ENCODE results near the gene ADGRA1.
A peak's percentile ranks its signal among the peaks of the same experiment; 100 is the strongest.

ADGRA1 gene

GRCh38 chr10:133099571-133099970, 11.8 kb downstream of the ADGRA1 start:
- Histone ChIP-seq H3K4me1 (ENCODE audit: insufficient read depth, low read length) (no peaks in the 10 kb centered on the region), H3K79me2 (ENCODE audit: insufficient read depth, low read length) (no peaks in the 10 kb centered on the region), H3K9ac (ENCODE audit: low read depth, low read length) (no peak overlapping the region), H3K36me3 (ENCODE audit: insufficient read depth, low read length) (no peaks in the 10 kb centered on the region), H3K27ac (ENCODE audit: low read length) (no peak overlapping the region), H3K9me3 (ENCODE audit: insufficient read depth, low read length, severe bottlenecking) (no peaks in the 10 kb centered on the region), H2AFZ (ENCODE audit: low read depth, low read length) (no peak overlapping the region), H3K4me2 (ENCODE audit: insufficient read depth, low read length) (no peak overlapping the region), H3K4me3 (ENCODE audit: low read depth in 1 of 2, low read length in 2 of 2) (no peak overlapping the region), H3K27me3 (ENCODE audit: insufficient read depth, low read length, poor library complexity) (no peaks in the 10 kb centered on the region), H4K20me1 (ENCODE audit: insufficient read depth, low read length) (no peaks in the 10 kb centered on the region; the same call in 1 of the 2 replicates)
- ATAC-seq (ENCODE audit: insufficient read depth, low read depth) = no peak
- TF ChIP-seq CTCF (IDR thresholded peaks at IDR 0.05; ENCODE audit: borderline replicate concordance, extremely low read depth, low read length, poor library complexity, severe bottlenecking) (no peak), EZH2 (IDR thresholded peaks at IDR 0.05; ENCODE audit: borderline replicate concordance, low read depth, low read length, severe bottlenecking) (no peak)
- no peak for DNase-seq

- H2AFZ ChIP-seq (ENCODE audit: low read depth, low read length) = no peak overlapping the region
- no peaks in the 10 kb centered on the region for H3K79me2 ChIP-seq (ENCODE audit: insufficient read depth, low read length)
- H3K9me3 ChIP-seq (ENCODE audit: insufficient read depth, low read length, severe bottlenecking) = no peaks in the 10 kb centered on the region
- H3K27ac ChIP-seq (ENCODE audit: low read length) = no peak overlapping the region
- H3K27me3 ChIP-seq (ENCODE audit: insufficient read depth, low read length, poor library complexity) = no peaks in the 10 kb centered on the region
- no peak overlapping the region for H3K4me3 ChIP-seq (ENCODE audit: low read depth in 1 of 2, low read length in 2 of 2)
- DNase-seq (no peak), ATAC-seq (ENCODE audit: insufficient read depth, low read depth) (no peak)
- no peaks in the 10 kb centered on the region; the same call in 1 of the 2 replicates for H4K20me1 ChIP-seq (ENCODE audit: insufficient read depth, low read length)
- H3K4me2 ChIP-seq (ENCODE audit: insufficient read depth, low read length) = no peak overlapping the region
- no peaks in the 10 kb centered on the region for H3K4me1 ChIP-seq (ENCODE audit: insufficient read depth, low read length)
- H3K9ac ChIP-seq (ENCODE audit: low read depth, low read length) = no peak overlapping the region
- H3K36me3 ChIP-seq (ENCODE audit: insufficient read depth, low read length) = no peaks in the 10 kb centered on the region
- TF ChIP-seq EZH2 (IDR thresholded peaks at IDR 0.05; ENCODE audit: borderline replicate concordance, low read depth, low read length, severe bottlenecking) (no peak), CTCF (IDR thresholded peaks at IDR 0.05; ENCODE audit: borderline replicate concordance, extremely low read depth, low read length, poor library complexity, severe bottlenecking) (no peak)
These were observed 12.5 kb downstream of the ADGRA1 start for GRCh38 chr10:133100186-133100585.

GRCh38 chr10:133100706-133101415, 13.1 kb downstream of the ADGRA1 start:
- ATAC-seq (ENCODE audit: insufficient read depth, low read depth) (no peak), DNase-seq (peak; percentile 9)
- Histone ChIP-seq H3K9me3 (ENCODE audit: insufficient read depth, low read length, severe bottlenecking) (no peaks in the 10 kb centered on the region), H3K27me3 (ENCODE audit: insufficient read depth, low read length, poor library complexity) (no peaks in the 10 kb centered on the region), H4K20me1 (ENCODE audit: insufficient read depth, low read length) (no peaks in the 10 kb centered on the region; the same call in 1 of the 2 replicates), H3K79me2 (ENCODE audit: insufficient read depth, low read length) (no peaks in the 10 kb centered on the region), H3K36me3 (ENCODE audit: insufficient read depth, low read length) (no peaks in the 10 kb centered on the region), H3K4me1 (ENCODE audit: insufficient read depth, low read length) (no peaks in the 10 kb centered on the region), H3K27ac (ENCODE audit: low read length) (no peak overlapping the region), H3K4me3 (ENCODE audit: low read depth in 1 of 2, low read length in 2 of 2) (no peak overlapping the region), H3K9ac (ENCODE audit: low read depth, low read length) (no peak overlapping the region), H3K4me2 (ENCODE audit: insufficient read depth, low read length) (no peak overlapping the region), H2AFZ (ENCODE audit: low read depth, low read length) (no peak overlapping the region)
- TF ChIP-seq EZH2 (IDR thresholded peaks at IDR 0.05; ENCODE audit: borderline replicate concordance, low read depth, low read length, severe bottlenecking) (no peak), CTCF (IDR thresholded peaks at IDR 0.05; ENCODE audit: borderline replicate concordance, extremely low read depth, low read length, poor library complexity, severe bottlenecking) (no peak)

Data from DND-41 (cell line).